OCI-M1 (cell line): ENCODE measurements around the gene CSNK1G1.
A peak's percentile ranks its signal among the peaks of the same experiment; 100 is the strongest.

Experiments used
- DNase-seq: peaks from one replicate; lab custom pipeline; 2025; lab: John Stamatoyannopoulos, UW

Gene CSNK1G1

GRCh38 chr15:64191971-64192830, 163.8 kb downstream of the CSNK1G1 start:
- DNase-seq = no peak

- DNase-seq = no peak
These were observed 168.4 kb downstream of the CSNK1G1 start for GRCh38 chr15:64187396-64188191.

- DNase-seq = no peak
These were observed 170.6 kb downstream of the CSNK1G1 start for GRCh38 chr15:64185146-64185911.

DNA sequence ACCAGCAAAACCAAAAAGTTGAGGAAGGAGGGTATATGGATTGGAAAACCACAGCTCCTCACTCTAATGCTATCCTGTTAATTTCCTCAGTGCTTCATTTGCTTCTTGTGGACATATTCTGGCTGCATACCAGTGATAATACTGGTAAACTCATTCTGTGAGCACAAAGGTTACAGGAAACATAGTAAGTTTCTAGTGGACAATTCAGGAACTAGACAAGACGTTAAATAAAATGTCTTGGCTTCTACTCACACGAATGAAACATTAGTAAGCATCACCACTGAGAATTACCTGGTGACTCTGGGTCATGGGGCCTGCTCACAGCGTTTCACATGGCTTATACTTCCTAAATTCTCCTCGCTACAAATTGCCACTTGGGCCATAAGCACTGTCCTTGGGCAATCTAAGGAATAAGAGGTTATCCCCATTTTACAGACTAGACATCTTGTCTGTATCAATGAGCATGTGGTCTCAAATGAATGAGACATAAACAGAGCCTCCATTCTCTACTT, 173.1 kb downstream of the CSNK1G1 start:
- DNase-seq = no peak

GRCh38 chr15:64180235-64180824, 175.6 kb downstream of the CSNK1G1 start:
- no peak for DNase-seq

GRCh38 chr15:64166102-64166890, 189.7 kb downstream of the CSNK1G1 start:
- DNase-seq = no peak

DNA sequence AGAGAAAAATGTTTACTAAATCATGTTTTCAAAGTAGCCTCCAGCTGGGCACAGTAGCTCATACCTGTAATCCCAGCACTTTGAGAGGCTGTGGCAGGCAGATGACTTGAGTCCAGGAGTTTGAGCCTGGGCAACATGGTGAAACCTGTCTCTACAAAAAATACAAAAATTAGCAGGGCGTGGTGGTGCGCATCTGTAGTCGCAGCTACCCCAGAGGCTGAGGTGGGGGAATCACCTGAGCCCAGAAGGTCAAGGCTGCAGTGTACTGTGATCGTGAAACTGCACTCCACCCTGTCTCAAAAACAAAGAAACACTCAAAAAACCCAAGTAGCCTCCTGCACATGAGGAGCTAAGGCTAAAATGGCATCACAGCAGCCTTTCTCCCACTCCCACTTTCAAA, 191.5 kb downstream of the CSNK1G1 start:
- no peak for DNase-seq

DNA sequence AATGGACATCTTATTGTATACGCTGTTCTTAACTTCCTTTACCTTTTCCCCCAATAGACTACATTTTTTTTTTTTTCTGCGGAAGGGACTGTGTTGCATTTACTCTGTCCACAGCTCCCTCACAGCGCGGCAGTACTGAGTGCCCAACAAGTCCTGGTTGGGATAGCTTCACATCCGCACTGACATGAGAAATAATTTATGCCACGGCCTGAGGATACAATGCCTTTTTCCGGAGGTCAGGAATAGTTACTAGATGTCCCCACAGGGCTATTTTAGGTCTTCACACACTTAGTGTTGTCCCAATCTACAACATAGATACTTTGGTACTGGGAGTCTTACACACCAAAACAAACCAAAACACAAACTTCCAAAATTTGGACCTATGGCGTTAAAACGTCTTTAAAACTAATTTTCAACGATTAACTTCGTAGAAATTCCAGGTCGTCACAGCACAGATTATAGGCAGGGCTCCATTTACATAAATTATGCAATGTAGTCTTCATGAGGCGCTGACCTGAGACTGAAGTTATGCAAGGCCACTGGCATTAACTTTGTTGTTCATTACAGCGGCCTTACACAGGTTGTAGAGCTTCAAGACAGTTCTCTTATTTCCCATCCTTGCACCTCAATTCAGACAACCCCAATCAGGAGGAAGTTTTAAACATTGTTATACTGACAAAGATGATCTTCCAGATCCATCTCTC, 192.2 kb downstream of the CSNK1G1 start:
- peak; percentile 63 for DNase-seq

DNA sequence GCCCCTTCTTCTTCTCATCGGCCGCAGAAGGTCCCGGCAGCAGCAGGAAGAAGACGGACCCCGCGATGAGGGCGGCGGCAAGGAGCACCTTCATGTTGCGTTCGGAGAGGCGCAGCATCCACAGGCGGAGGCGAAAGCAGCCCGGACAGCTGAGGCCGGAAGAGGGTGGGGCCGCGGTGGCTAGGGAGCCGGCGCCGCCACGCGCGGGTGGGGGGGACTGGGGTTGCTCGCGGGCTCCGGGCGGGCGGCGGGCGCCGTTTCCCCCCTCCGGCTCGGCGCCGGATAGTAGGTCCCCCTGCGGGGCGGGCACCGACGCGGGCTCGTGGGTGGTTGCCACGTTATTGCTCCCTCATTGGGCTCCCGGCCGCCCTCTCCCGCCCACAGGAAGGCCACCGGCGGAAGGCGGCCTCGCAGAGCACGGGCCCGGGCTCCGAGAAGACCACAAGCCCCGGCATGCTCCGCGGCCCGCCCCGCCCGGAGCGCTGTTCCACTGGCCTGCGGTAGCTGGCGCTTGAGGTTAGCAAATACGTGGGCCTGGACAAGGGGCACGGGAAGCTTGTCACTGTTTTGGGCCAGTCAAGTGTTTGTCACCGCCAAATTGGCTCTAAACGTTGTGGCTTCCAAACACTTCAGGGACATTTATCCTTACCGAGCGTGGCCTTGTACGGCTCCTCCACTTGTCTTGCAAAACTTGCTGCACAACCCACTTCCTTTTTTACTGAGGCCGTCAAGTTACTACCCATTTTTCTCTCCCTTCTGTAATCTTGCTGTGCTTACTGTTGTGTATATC, 192.9 kb downstream of the CSNK1G1 start, which contains the start of gene PPIB:
TSS of gene PPIB (minus strand) at position 154 of the 790 bp plus-strand sequence. CDS start at position 118, 36 bp downstream.
- DNase-seq = peak; percentile 98

GRCh38 chr15:64162478-64162868, 193.5 kb downstream of the CSNK1G1 start:
- DNase-seq = no peak

DNA sequence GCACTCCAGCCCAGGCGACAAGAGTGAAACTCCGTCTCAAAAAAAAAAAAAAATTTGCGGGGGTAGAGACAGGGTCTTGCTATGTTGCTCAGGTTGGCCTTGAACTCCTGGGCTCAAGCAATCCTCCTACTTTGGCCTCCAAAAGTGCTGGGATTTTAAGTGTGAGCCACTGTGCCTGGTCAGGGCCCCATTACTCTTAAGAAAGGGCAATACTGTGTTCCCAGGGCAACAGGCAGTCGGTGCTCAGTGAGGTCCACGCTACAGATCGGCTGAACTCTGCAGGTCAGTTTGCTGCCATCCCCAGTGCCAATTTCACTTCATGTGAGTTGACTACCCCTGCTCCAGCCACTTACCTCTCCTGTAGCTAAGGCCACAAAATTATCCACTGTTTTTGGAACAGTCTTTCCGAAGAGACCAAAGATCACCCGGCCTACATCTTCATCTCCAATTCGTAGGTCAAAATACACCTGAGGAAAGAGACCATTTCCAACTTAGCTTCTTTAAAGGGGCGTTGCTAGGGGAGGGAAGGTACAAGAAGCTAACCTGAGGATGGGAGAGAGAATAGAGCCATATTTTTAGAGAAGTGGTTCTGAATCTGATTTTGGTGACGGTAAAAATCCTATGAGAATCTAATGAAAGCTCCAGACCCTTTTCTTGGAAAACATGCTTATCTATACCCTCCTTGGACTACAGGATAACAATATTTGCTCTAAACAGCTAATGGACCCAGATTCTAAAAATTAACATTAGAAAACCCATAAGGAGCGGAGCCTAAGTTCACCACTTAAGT, 194.1 kb downstream of the CSNK1G1 start:
- no peak for DNase-seq

GRCh38 chr15:64158363-64159134, 197.4 kb downstream of the CSNK1G1 start:
- DNase-seq = no peak

DNA sequence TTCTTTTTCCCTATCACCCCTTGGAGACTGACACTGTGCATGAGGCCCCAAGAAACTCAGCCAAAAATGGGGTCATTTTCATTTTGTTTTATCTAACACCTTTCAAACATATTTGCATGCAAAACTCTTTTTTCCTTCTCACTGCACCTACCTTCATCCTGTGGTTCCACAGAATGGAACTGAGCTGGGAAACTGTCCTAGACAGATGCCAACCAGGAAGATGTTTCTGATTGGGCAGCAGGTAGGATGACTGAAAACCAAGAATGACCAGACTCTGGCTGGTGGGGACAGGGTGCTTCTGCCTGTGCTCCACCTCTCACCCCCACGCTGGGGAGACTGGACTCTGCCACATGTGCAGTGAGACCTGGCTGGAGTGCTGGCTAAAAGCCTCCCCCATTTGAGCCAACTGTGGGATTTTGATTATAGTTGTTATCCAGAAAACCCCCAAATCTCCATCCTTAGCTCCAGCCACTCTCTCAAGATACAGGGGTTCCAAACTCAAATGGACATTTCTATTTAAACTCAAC, 198.3 kb downstream of the CSNK1G1 start:
- no peak for DNase-seq

GRCh38 chr15:64156652-64157331, 199.2 kb downstream of the CSNK1G1 start:
- no peak for DNase-seq

DNA sequence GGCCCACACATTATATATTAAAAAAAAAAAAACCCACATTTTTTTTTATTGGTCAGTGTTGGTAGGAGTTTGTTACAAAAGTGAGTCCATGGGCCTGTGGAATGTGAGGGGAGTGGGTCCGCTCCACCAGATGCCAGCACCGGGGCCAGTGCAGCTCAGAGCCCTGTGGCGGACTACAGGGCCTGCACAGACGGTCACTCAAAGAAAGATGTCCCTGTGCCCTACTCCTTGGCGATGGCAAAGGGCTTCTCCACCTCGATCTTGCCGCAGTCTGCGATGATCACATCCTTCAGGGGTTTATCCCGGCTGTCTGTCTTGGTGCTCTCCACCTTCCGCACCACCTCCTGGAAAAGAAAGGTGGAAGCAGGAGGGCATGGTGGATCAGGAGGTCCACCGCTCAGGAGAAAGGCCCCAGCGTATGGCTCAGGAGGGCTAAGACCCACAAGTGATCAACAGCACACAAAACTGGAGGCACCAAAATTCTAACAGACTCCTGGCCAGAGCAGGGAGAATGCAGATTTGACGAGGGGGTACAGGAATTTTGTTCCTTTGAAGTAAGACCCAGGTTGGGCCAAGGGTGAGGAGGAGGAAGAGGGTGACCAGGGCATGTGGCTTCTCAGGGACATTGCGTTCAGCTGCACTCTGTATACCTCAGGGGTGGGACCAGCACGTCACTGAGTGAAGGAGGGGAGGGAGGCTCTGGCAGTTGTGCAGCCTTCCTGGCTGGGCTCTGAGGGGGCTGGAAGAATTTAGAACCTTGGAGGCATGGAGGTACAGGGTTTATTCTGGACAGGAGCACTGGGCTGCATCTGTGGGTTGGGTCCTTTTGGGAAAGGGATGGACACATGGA, 199.9 kb downstream of the CSNK1G1 start:
- no peak for DNase-seq
